GM21528 (cell line): Measurements from ENCODE around the gene MEFV.
"Not testable (repeated sequence)": the region's sequence is repeated elsewhere in the genome, so short reads cannot be mapped to it uniquely, and the experiment has no call there.

Experiments
- ATAC-seq: cut with Tn5 transposase; IDR thresholded peaks from one replicate; pipeline ENCODE4 v1.9.1; 2021; ENCODE audit warnings: mild to moderate bottlenecking, moderate library complexity; ENCODE audit not compliant: unreplicated experiment, low FRiP score

Gene MEFV

DNA sequence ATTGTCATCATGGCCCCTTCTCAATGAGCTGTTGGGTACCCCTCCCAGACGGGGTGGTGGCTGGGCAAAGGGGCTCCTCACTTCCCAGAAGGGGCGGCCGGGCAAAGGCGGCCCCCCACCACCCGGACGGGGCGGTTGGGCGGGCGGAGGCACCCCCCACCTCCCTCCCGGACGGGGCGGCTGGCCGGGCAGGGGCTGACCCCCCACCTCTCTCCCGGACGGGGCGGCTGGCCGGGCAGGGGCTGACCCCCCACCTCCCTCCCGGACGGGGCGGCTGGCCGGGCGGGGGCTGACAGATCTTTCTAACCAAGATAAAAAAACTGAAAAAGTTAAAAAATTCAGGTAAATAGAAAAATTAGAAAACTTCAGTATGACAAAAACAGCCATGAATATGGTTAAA, 14.8 kb upstream of the MEFV start:
- ATAC-seq = not testable (repeated sequence)

DNA sequence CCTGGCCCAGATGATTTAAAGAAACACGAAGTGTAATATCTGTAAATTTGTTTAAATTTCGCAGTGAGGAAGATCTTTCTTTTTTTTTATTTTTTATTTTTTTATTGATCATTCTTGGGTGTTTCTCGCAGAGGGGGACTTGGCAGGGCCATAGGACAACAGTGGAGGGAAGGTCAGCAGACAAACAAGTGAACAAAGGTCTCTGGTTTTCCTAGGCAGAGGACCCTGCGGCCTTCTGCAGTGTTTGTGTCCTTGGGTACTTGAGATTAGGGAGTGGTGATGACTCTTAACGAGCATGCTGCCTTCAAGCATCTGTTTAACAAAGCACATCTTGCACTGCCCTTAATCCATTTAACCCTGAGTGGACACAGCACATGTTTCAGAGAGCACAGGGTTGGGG, 14.3 kb upstream of the MEFV start:
- not testable (repeated sequence) for ATAC-seq

DNA sequence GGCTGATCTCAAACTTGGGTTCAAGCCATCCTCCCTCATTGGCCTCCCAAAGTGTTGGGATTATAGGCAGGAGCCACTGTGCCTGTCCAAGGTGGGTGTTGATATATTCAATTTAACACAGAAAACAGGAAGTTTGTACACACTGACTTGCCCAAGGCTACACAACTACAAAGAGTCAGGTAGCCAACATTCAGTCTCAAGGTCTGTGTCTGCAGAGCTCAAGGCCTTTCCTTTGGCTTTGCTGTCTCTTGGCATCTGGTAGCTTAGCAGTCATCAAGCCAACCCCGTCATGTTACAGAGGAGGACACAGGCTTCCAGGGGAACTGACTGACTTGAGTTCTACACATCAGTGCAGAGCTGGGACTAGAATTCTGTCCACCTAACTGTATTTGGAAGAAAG, 11.9 kb upstream of the MEFV start:
- no peak for ATAC-seq

DNA sequence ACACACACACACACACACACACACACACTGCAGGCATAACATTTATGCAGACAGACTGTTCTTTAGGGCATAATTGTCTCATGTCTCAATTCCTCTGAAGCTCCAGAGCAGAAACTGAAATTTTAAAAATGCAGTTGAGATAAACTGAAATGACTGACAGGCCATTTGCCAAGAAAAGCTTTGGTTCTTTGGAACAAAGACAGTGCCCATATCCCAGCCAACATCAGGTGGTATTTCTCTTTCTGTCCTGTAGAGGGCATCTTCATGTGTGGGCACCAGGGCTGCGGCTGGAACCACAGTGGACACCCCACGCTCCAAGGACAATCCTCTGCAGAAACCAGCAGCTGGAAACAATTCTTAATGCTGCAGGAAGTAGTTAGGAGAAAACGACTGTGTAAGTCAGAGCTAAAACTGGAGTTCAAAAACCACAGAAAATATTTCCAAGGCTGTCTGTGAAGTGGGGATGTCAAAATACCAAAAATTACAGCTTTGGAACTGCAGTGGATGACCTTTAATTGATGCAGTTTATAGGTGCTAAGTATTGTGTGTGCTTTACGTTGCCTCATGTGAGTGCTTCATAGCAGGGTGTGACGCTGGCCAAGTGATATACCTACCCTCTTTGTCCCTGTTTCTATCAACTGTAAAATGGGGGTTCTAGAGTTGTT, 10.6 kb upstream of the MEFV start:
- no peak for ATAC-seq

DNA sequence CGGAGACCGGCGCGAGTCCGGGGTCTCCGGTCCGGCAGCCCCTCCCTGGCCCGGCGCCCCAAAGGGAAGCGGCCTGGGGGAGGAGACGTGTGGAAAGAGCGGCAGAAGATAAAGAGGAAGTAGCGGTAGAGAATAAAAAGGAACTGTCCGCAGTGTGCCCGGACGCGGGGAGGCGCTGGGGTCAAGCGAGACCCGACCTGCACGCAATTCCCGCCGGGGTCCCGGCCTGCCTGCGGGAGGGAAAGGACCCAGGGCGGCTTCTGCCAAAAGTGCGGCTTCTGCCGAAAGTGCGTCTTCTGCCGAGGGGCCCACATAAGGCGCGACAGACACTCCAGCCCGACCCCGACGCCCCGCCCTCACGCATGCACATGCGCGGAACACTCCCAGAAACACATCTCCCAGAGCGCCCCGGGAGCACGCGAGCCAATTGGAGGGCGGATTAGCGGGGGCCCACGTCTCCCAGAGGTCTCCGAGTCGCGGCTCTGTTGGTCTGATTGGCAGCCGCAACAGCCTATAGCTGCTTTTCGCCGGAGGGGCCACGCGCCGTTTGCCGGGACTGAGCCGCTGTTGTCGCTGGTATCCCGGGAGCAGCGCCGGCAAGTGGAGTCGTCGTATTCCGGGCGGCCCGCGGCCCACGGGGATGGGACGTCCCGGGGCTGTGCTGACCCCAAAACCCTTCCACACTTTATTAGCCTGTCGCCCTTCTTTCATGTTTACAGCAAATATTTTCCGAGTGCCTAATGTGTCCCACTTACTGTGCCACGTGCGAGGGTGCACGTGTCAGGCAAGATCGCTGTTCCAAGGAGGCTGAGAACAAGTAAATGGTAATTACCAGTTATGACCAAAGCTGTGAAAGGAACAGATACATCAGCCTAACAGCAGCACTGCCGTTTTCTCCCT, 8.0 kb upstream of the MEFV start:
- ATAC-seq = peak; percentile 83

DNA sequence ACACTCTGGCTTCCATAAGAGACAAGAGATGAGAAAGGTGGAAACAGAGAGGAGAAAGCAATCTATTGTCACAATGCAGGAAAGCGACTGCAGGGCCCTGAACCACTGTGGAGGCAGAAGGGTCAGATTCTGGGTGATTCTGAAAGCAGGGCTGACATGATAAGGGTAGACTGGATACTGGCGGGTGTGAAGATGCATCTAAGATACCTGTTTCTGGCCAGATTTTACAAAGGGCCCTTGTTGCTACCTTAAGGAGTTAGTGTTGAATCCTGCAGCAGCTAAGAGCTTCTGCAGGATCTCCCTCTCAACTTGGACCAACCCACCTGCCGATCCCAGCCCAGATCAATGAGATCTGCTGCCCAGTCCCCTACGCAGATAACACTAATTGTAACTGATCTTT, 6.1 kb upstream of the MEFV start:
- no peak for ATAC-seq

DNA sequence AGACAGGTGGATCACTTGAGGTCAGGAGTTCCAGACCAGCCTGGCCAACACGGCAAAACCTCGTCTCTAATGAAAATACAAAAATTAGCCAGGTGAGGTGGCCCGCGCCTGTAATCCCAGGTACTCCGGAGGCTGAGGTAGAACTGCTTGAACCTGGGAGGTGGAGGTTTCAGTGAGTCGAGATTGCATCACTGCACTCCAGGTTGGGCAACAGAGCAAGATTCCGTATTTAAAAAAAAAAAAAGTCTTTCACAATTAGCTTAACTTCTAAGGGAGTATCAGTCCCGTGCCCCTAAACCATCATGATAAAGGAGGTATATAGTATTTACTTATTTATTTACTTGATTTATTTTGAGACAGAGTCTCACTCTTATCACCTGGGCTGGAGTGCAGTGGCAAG, 3.4 kb upstream of the MEFV start:
- ATAC-seq = no peak

DNA sequence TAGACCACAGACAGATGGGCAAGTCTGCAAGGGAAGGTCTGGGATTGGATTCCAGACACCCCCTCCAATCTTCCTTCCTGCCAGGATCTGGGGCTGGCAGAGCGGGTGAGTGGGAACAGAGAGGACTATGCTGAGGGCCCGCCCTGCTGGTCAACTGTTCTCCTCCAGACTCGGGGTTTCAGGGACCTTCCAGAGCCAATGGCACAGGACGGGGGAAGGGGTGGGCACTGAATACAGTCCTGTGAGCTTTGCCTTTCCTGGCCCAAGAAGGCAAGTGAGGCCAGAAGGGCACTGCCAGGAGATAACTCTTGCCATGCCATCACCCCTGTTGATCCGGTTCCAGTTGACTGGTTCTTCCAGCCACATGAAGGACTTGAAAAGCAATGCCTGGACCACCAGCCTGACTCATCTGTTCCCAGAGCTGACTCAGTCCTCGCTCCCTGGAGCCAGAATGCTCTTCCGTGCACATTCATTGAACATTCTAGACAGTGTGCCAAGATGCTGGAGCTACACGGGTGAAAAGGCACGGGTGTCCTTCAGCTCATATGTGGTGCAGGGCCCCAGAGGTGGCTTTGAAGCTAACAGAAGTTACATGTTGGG, 533 bp upstream of the MEFV start:
- ATAC-seq = no peak

DNA sequence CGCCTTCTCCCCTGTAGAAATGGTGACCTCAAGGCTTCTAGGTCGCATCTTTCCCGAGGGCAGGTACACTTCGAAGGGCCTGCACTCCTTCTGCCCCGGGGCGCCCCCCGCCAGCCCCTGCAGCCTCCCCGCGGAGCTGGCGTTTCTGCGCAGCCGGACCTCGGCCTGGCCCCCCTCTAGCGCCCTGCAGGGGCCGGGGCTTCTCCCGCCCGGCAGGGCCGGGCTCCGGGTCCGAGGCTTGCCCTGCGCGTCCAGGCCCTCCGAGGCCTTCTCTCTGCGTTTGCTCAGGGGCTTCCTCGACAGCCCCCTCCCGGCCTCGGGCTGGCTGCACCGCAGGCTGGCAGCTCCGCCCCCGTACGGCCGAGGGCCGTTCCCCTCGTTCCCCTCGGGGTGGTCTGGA, 2.1 kb downstream of the MEFV start:
- ATAC-seq = no peak

DNA sequence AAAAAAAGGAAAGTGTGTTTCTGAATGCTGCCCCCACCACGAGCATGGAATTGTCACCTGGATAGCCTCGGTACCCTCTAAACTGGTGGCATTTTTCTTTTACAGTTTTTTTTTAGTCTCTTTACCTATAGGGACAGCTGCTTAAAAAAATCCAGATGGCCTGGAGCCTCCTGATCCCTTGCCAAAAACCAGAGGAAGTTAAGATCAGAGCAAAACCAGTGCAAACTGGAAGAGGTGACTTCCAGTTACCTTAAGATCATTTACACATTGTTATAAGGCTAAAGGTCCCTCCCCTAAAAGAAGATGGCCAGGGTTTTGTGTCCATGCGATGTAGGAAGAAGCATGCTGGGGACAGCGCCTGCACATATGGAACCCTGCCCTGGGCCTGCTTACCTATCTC, 3.5 kb downstream of the MEFV start:
- no peak for ATAC-seq

DNA sequence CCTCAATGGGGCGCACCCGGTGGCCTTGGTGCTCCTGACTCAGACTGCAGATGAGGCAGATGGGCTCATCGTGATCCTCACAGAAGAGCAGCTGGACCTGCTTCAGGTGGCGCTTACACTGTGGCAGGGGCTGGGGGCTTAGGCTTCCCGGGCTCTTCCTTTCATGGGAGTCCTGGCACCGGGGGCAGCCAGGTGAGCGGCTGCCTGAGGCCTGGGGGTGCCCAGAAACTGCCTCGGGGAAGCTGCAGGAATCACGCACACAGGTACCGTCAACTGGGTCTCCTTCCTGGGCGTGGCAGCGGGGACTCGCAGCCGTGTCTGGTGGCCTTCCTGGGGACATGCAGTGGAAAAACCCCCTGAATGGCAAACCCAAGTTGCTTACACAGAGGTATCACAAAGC, 7.0 kb downstream of the MEFV start:
- no peak for ATAC-seq

DNA sequence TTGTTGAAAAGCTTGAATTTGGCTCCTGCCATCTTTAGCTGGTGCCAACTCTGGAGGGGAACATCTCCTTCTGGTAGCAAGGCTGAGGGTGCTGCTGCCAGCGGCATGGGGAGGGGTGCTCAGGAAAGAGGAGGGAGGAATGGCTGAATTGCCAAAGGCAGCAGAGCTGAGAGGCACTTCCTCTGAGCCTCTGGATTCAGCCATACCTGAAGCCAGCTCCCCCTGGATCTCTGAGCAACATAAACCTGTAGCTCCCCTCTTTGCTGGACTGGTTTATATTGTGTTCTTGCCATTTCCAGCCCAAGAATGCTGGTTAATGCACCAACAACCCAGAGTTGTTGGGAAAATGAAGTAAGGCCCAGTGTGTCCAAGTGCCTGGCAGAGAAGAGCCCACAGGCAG, 7.4 kb downstream of the MEFV start:
- no peak for ATAC-seq

DNA sequence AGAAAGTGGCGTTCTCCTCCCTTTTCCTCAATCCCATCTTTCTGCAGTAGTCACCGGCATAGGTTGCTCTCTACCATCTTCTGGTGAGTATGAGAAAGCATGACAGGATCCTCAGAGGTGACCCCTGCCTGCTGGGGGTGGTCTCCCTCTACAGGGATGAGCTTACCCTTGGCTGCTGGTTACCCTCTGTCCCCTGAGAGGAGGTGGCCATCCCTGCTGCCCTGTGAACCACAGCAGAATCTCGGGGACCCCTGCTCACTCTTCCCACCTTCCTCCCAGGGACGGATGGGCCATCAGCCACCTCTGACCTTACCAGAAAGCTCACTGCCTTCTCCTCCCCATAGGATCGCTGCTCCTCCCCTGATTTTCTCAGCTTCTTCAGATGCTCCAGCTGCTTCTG, 7.8 kb downstream of the MEFV start:
- no peak for ATAC-seq

DNA sequence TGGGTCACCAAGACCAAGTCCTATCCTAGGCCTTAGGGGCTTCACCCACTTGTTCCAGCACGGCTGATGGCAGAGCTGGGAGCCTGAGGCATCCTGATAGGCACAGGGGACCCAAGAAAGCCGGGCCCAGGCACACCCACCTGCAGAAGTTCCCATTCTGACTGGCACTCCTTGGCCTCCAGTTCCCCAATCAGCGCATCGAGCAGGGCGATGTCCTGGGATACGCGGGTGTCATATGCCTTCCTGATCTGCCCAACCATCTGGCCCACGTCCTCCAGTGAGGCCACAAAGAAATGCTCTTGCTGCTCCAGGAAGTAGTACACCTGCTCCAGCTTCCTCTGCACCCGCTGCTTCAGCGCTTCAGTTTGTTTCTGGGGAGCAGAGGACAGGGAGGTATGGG, 9.6 kb downstream of the MEFV start:
- ATAC-seq = no peak

DNA sequence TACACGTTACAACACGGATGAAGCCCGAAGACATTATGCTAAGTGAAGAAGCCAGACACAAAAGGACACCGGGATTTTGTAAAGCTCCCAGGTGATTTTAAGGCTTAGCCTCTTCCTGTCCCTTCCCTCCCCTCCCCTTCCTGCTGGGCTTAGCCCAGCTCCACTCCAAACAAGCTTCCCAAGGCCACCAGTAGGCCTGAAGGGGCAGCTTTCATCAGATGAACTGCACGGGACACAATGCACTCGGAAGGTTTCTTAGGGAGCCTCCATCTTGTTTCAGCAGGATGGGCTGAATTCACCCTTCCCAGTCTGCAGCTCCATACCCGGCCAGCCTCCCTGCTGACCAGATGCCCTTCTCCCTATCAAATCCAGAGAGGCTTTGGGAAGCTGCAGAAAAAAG, 10.4 kb downstream of the MEFV start:
- ATAC-seq = no peak

DNA sequence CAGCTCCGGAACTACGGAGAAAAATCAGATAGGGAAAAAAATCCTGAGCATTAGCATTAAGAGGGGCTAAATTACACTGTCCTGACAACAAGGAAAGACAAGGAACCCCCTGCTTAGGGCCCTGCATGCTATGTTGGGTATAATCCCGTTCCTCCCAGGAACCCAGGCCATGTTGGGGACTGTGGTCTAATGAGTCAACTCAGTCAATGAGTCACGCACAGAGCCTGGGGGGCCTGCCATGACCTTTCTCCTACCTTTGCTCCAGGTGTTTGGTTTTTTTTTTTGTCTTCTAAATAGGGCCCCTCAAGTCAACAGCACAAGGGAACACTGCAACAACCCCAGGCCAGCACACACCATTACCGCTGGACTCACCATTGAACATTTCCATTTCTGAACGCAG, 12.6 kb downstream of the MEFV start:
- no peak for ATAC-seq

DNA sequence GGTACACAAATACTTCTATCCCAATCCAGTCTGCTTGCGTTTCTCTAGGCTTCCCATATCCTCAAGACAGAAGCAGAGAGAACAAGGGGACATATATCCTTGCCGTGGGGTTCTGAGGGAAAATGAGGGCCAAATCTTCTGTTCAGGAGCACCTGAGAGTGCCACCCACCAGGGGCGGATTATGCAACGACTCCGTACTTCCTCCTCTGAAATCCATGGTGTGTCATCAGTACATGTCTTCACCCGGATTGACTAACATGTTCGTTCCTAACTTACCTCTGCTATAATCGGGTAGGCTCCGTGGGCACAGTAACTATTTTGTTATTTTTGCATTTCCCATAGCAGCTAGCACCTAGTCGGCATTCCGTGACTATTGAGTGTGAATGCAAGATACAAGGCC, 13.7 kb downstream of the MEFV start:
- ATAC-seq = no peak

DNA sequence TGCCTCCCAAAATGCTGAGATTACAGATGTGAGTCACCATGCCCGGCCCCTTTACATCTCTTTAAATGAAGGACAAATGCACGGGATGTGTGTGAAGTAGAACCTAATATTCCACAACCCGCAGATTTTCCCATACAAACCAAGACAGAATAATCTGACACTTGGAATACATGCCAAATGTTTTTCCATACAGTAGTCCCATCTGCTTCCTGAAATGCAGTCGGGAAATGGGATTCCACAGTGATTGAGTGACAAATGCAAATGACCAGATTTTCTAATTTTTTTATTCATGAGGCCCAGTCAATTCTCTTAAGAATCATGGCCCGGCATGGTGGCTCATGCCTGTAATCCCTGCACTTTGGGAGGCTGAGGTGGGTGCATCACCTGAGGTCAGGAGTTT, 14.7 kb downstream of the MEFV start:
- ATAC-seq = no peak

DNA sequence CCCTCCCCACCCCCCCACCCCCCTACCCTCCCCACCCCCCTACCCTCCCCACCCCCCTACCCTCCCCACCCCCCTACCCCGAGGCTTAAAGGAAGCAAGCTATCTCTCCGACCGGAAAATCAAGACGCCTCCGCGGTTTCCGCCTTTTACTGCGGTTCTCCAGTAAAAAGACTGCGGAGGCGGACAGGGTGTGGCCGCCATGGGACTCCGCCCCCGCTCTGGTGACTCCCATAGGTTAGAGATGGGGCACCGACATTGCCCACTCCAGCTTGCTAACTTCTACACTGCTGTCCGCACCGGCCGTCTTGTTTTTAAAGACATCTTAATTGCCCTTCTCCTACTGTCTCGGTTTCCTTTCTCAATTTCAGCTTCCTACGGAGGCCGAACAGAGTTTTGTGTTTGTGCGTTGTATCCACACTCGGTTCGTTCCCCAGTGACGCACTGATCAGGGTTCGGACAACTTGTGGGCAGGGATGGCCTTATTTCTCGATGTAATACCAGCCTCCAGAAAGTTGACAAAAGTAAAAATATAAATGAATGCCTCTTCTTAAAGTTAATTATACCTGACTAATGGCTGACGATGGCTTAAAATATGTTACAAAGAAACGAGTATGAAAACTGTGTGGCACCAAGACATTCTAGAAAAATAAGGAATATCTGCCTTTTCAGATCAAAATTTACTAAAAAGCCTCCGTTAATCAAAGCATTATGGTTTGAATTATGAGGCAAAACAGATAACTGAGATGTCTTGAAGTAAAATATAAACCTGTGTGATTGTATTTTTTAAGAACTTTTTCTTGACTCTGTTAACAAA, 20.4 kb downstream of the MEFV start:
- no peak for ATAC-seq

DNA sequence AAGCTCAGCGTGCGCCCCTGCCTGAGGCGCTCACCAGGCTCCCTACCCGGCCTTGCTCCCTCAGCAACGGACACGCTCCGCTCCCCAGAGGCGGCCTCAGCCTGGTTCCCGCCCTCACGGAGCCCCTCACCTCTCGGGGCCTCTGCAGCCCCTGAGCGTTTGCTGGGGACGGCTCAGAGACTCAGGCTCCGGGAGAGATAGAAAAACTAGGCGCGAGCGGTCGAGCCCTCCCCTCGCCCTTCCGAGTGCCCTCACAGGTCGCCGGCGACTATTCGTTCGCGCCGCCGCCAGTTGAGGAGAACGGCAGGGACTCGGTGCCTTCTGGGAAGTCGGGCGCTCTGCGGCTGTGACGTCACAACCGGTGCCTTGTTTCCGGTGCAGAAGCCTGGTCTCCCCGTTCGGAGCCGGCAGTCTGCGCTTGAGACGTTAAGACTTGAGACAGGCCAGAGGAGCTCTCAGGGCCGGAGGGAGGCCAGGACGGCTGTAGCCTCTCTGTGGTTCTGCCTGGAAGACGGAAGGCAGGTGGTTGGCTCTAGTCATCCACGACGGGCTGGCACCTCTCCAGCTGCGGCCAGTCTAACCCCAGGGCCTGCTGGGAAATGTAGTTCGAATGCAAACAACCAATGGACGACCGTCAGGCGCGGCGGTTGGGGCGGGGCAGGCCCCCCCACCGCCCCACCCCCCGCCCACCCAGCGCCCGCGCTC, 21.4 kb downstream of the MEFV start, which contains the start of gene ZNF200:
ZNF200 (minus strand) TSS at position 302 of the 705 bp plus-strand sequence. CDS start 1,403 bp downstream, outside the sequence.
- peak; percentile 94 for ATAC-seq
